Testis (tissue), 2 donors: ENCODE results near the gene ZBTB40.

Experiments used
- POLR2A ChIP-seq: fragments of 450-650 bp; IDR thresholded peaks from one replicate; pipeline ENCODE4 v1.6.1; 2017; ENCODE audit warnings: antibody characterized with exemption, mild to moderate bottlenecking, moderate library complexity
- TF ChIP-seq, protein P1 (sequence below), 3 experiments: fragments of 450-650 bp in 2 of 3; fragments of 200-600 bp in 1 of 3; sonication (generic) in 1 of 3; IDR thresholded peaks; one replicate each; pipeline ENCODE4 v1.5.1; 2016 to 2019; ENCODE audit warnings: antibody characterized with exemption in 3 of 3, mild to moderate bottlenecking in 2 of 3, moderate library complexity in 1 of 3

DNA sequence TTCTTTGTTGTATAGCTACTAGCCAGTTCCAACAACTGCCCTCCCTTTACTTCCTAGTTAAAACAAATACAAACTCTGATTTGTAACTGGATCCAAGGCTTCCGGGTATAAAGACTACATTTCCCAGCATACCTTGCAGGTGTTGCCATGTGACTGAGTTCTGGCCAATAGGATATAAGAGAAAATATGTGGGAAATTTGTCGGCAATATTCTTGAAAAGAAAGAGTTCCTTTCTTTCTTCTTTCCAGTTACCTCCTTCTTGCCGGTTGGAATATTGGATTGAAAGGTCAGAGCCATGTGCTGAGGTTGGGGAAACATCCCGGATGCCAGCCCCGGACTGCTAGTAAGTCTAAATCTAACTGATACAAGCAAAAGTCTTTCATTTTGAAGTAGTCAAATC lies 23.0 kb upstream of the ZBTB40 start:
- TF ChIP-seq, protein P1, sequence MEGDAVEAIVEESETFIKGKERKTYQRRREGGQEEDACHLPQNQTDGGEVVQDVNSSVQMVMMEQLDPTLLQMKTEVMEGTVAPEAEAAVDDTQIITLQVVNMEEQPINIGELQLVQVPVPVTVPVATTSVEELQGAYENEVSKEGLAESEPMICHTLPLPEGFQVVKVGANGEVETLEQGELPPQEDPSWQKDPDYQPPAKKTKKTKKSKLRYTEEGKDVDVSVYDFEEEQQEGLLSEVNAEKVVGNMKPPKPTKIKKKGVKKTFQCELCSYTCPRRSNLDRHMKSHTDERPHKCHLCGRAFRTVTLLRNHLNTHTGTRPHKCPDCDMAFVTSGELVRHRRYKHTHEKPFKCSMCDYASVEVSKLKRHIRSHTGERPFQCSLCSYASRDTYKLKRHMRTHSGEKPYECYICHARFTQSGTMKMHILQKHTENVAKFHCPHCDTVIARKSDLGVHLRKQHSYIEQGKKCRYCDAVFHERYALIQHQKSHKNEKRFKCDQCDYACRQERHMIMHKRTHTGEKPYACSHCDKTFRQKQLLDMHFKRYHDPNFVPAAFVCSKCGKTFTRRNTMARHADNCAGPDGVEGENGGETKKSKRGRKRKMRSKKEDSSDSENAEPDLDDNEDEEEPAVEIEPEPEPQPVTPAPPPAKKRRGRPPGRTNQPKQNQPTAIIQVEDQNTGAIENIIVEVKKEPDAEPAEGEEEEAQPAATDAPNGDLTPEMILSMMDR (IDR thresholded peaks at IDR 0.05) = no peak
- TF ChIP-seq POLR2A = no peak
